WTC11 (cell line): ENCODE results near the gene LPCAT1. TPM values are rescaled to one million over a fixed set of nuclear protein-coding genes. Genes with fewer than 3 reads are reported as not detected.
A peak's percentile ranks its signal among the peaks of the same experiment; 100 is the strongest.

ENCODE experiments used
- ATAC-seq: fragments of 200-7000 bp; cut with Tn5 transposase; 2 replicates; pipeline ENCODE4 v1.10.0; 2021; ENCODE audit warnings: mild to moderate bottlenecking, moderate library complexity
- CTCF ChIA-PET: fragments of 300-600 bp; sonication (Branson Sonifier 250); formaldehyde crosslinking; loops from one replicate; lab custom pipeline; 2021; ENCODE audit warnings: antibody characterized with exemption; lab: Charles Lee
- POLR2A ChIA-PET: fragments of 350-600 bp; sonication (Branson Sonifier 250); formaldehyde crosslinking; loops from one replicate; lab custom pipeline; 2021; ENCODE audit warnings: antibody characterized with exemption; lab: Charles Lee
- DNase-seq: peaks from one replicate; pipeline ENCODE4 v3.0.0; 2021; ENCODE audit warnings: low spot score
- H3K27ac Mint-ChIP-seq: 2 replicates; pipeline ENCODE4 v1.8.0; 2021; ENCODE audit warnings: mixed read lengths
- H3K27me3 Mint-ChIP-seq: 2 replicates; pipeline ENCODE4 v1.8.0; 2021; ENCODE audit warnings: low read depth, mild to moderate bottlenecking, moderate library complexity, mixed read lengths
- H3K36me3 Mint-ChIP-seq: 2 replicates; pipeline ENCODE4 v1.8.0; 2021; ENCODE audit warnings: mixed read lengths
- H3K4me1 Mint-ChIP-seq: 2 replicates; pipeline ENCODE4 v1.8.0; 2022; ENCODE audit warnings: mixed read lengths
- H3K4me3 Mint-ChIP-seq: 2 replicates; pipeline ENCODE4 v1.8.0; 2021; ENCODE audit warnings: mild to moderate bottlenecking, moderate library complexity, mixed read lengths
- H3K9me3 Mint-ChIP-seq: 2 replicates; pipeline ENCODE4 v1.8.0; 2021; ENCODE audit warnings: mixed read lengths
- CDX4 ChIP-seq: fragments of 250-450 bp; sonication (Bioruptor Pico); IDR thresholded peaks from 2 replicates; pipeline ENCODE4 v1.9.0; 2021; ENCODE audit warnings: moderate library complexity, mild to moderate bottlenecking, inconsistent platforms, borderline replicate concordance
- ELF4 ChIP-seq: sonication (generic); formaldehyde crosslinking; IDR thresholded peaks from 2 replicates; pipeline ENCODE4 v1.8.1; 2022; ENCODE audit warnings: low read depth, mild to moderate bottlenecking, moderate library complexity, missing genetic modification reagents
- FOXJ3 ChIP-seq: sonication (generic); formaldehyde crosslinking; IDR thresholded peaks from 2 replicates; pipeline ENCODE4 v1.9.0; 2021; ENCODE audit warnings: missing genetic modification reagents, mild to moderate bottlenecking, borderline replicate concordance
- GRHL2 ChIP-seq: fragments of 250-450 bp; sonication (Bioruptor Pico); IDR thresholded peaks from 2 replicates; pipeline ENCODE4 v1.8.0; 2022; ENCODE audit warnings: mild to moderate bottlenecking, moderate library complexity; ENCODE audit not compliant: insufficient replicate concordance, severe bottlenecking
- GTF2I ChIP-seq: fragments of 250-450 bp; sonication (Bioruptor Pico); conservative IDR thresholded peaks from 2 replicates; pipeline ENCODE4 v1.4.0; 2021; ENCODE audit warnings: mild to moderate bottlenecking
- JUN ChIP-seq: sonication (generic); formaldehyde crosslinking; IDR thresholded peaks from 2 replicates; pipeline ENCODE4 v1.8.0; 2023; ENCODE audit warnings: mild to moderate bottlenecking, missing genetic modification reagents
- NR3C1 ChIP-seq: sonication (generic); formaldehyde crosslinking; conservative IDR thresholded peaks from 2 replicates; pipeline ENCODE4 v1.8.1; 2023; ENCODE audit warnings: low read depth, mild to moderate bottlenecking, missing genetic modification reagents
- SMAD3 ChIP-seq: sonication (generic); formaldehyde crosslinking; IDR thresholded peaks from 2 replicates; pipeline ENCODE4 v1.8.0; 2022; ENCODE audit warnings: missing genetic modification reagents, mild to moderate bottlenecking, borderline replicate concordance
- SOX15 ChIP-seq: fragments of 250-450 bp; sonication (Bioruptor Pico); IDR thresholded peaks from 2 replicates; pipeline ENCODE4 v1.9.0; 2021; ENCODE audit warnings: mild to moderate bottlenecking
- SP1 ChIP-seq: sonication (generic); formaldehyde crosslinking; conservative IDR thresholded peaks from 2 replicates; pipeline ENCODE4 v1.8.1; 2022; ENCODE audit warnings: missing genetic modification reagents
- ZNF121 ChIP-seq: sonication (generic); formaldehyde crosslinking; IDR thresholded peaks from 2 replicates; pipeline ENCODE4 v1.8.0; 2023; ENCODE audit warnings: missing genetic modification reagents
- ZNF396 ChIP-seq: fragments of 250-450 bp; sonication (Bioruptor Pico); IDR thresholded peaks from 2 replicates; pipeline ENCODE4 v1.8.0; 2021; ENCODE audit warnings: mild to moderate bottlenecking, moderate library complexity, borderline replicate concordance
- ZNF425 ChIP-seq: fragments of 250-450 bp; sonication (Bioruptor Pico); conservative IDR thresholded peaks from 2 replicates; pipeline ENCODE4 v1.9.0; 2021; ENCODE audit warnings: mild to moderate bottlenecking
- total RNA-seq: library from RNA; stranded (reverse); gene quantifications from 3 replicates; pipeline ENCODE4 v1.2.3, GENCODE V29; 2021
- TF ChIP-seq, protein P1 (sequence below): sonication (generic); formaldehyde crosslinking; IDR thresholded peaks from 2 replicates; pipeline ENCODE4 v1.8.0; 2023; ENCODE audit warnings: missing genetic modification reagents, mild to moderate bottlenecking, borderline replicate concordance
- TF ChIP-seq, protein P2 (sequence below): sonication (generic); formaldehyde crosslinking; IDR thresholded peaks from 2 replicates; pipeline ENCODE4 v1.8.0; 2022; ENCODE audit warnings: mild to moderate bottlenecking, missing genetic modification reagents
- TF ChIP-seq, protein P3 (sequence below): fragments of 250-450 bp; sonication (Bioruptor Pico); IDR thresholded peaks from 2 replicates; pipeline ENCODE4 v1.8.0; 2021; ENCODE audit warnings: mild to moderate bottlenecking

The LPCAT1 gene
- total RNA-seq, 1 experiment from 2014 or later, result 206 TPM

GRCh38 chr5:1529498-1529897 is 5.7 kb upstream of the LPCAT1 start (continued):
- TF ChIP-seq, protein P1, sequence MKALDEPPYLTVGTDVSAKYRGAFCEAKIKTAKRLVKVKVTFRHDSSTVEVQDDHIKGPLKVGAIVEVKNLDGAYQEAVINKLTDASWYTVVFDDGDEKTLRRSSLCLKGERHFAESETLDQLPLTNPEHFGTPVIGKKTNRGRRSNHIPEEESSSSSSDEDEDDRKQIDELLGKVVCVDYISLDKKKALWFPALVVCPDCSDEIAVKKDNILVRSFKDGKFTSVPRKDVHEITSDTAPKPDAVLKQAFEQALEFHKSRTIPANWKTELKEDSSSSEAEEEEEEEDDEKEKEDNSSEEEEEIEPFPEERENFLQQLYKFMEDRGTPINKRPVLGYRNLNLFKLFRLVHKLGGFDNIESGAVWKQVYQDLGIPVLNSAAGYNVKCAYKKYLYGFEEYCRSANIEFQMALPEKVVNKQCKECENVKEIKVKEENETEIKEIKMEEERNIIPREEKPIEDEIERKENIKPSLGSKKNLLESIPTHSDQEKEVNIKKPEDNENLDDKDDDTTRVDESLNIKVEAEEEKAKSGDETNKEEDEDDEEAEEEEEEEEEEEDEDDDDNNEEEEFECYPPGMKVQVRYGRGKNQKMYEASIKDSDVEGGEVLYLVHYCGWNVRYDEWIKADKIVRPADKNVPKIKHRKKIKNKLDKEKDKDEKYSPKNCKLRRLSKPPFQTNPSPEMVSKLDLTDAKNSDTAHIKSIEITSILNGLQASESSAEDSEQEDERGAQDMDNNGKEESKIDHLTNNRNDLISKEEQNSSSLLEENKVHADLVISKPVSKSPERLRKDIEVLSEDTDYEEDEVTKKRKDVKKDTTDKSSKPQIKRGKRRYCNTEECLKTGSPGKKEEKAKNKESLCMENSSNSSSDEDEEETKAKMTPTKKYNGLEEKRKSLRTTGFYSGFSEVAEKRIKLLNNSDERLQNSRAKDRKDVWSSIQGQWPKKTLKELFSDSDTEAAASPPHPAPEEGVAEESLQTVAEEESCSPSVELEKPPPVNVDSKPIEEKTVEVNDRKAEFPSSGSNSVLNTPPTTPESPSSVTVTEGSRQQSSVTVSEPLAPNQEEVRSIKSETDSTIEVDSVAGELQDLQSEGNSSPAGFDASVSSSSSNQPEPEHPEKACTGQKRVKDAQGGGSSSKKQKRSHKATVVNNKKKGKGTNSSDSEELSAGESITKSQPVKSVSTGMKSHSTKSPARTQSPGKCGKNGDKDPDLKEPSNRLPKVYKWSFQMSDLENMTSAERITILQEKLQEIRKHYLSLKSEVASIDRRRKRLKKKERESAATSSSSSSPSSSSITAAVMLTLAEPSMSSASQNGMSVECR (CRISPR knock-in tag), result no peak
- TF ChIP-seq SMAD3 (CRISPR knock-in tag), result no peak
- no peak for TF ChIP-seq ZNF396 (CRISPR knock-in tag)
- TF ChIP-seq CDX4 (CRISPR knock-in tag), result no peak
- no peak for TF ChIP-seq FOXJ3 (CRISPR knock-in tag)
- TF ChIP-seq GRHL2, result no peak
- TF ChIP-seq, protein P2, sequence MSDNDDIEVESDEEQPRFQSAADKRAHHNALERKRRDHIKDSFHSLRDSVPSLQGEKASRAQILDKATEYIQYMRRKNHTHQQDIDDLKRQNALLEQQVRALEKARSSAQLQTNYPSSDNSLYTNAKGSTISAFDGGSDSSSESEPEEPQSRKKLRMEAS (CRISPR knock-in tag), result no peak

DNA sequence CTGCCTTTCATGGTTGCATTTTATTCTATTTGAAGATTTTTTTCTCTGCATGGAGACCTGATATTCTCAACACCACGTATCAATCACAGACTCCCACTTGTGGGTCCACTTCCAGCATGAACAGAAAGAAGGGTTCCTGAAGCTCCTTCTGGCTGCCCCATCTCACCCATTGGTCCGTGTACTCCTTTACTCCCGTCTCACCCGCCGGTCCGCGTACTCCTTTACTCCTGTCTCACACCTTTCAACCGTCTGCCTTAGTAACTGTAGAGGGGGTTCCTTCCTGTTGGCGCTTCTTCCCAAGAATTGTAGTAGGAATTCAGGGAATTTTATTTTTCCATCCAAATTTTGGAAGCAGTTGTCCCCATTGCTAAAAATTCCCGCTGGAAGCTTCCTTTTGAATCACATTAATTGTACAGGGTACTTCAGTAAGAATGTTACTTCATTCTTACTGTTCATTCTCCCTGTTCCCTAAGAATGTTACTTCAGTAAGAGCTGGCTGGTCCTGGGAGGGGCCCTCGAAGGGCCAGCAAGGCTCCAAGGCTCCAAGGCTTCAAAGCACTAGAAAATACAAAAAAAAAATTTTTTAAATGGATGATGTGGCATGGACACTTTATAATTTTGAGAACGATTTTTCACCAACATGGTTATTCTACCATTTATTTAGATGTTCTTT is 3.9 kb upstream of the LPCAT1 start:
- peaks cover 4% of the 10 kb centered on the region; the same call in 1 of the 2 replicates for H3K9me3 Mint-ChIP-seq
- no peaks in the 10 kb centered on the region; the same call in 1 of the 2 replicates for H3K27me3 Mint-ChIP-seq
- DNase-seq (peak; percentile 3), ATAC-seq (no peak)
- no peak overlapping the region for H3K27ac Mint-ChIP-seq
- no peaks in the 10 kb centered on the region for H3K36me3 Mint-ChIP-seq
- H3K4me3 Mint-ChIP-seq, result no peak overlapping the region
- TF ChIP-seq ELF4 (no peak), NR3C1 (CRISPR knock-in tag) (no peak), SP1 (CRISPR knock-in tag) (no peak), JUN (CRISPR knock-in tag) (no peak), ZNF121 (no peak), SOX15 (CRISPR knock-in tag) (no peak), ZNF425 (CRISPR knock-in tag) (no peak), GTF2I (CRISPR knock-in tag) (no peak)
- TF ChIP-seq, protein P3, sequence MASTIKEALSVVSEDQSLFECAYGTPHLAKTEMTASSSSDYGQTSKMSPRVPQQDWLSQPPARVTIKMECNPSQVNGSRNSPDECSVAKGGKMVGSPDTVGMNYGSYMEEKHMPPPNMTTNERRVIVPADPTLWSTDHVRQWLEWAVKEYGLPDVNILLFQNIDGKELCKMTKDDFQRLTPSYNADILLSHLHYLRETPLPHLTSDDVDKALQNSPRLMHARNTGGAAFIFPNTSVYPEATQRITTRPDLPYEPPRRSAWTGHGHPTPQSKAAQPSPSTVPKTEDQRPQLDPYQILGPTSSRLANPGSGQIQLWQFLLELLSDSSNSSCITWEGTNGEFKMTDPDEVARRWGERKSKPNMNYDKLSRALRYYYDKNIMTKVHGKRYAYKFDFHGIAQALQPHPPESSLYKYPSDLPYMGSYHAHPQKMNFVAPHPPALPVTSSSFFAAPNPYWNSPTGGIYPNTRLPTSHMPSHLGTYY (CRISPR knock-in tag), result no peak
- ChIA-PET CTCF (no interaction called here), POLR2A (no interaction called here)
- H3K4me1 Mint-ChIP-seq, result 0 out of 2 replicates have a peak, but pooled peaks cover 4% of the 10 kb centered on the region
